ENCODE data around the gene MTHFD2L.
"Not testable (repeated sequence)": the region's sequence is repeated elsewhere in the genome, so short reads cannot be mapped to it uniquely, and the experiment has no call there.

The MTHFD2L gene

DNA sequence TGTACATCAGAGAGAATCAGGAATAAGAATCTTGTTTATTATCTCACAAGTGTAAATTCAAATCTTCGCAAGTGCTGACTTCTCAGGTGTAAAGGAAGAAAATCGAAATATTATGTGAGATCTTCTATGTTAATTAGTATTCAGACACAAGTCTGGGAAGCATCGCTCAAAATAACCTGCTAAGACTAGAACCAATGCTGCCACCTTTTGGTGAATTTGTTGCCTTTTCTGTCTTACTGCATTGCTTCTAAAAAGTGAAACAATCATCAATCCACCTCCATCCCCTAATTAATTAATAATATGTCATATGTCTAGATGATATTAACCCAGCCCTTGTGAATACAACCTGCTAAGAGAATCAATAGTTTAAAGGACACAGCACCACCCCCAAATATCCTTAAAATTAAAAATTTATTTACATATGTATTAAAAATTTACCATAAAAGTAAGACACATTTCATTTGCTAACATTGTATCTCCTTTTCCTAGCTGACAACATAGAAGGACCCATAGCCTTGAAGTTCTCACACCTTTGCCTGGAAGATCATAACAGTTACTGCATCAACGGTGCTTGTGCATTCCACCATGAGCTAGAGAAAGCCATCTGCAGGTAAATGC is 153.9 kb downstream of the MTHFD2L start:
- DNase-seq = peak; percentile 48

DNA sequence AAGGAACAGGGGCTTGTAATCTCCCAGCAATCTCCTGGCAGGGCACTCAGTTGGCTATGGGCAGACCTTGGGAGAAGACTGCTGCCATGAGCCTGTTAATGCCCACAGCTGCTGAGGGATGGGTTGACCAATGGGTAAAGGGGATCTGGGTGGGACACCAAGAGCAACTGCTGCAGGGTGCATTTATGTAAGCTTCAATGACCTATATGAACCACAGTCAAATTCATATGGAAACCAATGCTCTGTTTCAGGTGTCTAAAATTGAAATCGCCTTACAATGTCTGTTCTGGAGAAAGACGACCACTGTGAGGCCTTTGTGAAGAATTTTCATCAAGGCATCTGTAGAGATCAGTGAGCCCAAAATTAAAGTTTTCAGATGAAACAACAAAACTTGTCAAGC is 156.4 kb downstream of the MTHFD2L start:
- no peak for DNase-seq

DNA sequence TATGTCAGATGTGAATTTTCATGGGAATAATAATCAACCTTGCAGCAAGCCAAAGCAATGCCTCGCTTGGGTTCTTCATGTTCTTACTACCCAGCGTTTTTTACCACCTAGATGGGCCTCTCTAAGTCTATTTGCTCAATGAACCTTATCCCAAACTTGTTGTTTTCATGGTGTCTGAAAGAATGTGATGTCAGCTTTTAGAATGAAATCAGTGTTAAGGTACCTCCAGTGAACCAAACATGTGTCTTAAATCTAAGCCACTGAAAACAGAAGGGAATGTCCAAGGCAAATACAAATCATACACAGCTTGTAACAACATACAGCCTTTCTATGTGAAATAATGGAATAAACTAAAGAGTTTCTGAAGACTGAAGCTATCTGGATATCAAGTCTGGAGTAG is 157.0 kb downstream of the MTHFD2L start:
- DNase-seq = no peak

DNA sequence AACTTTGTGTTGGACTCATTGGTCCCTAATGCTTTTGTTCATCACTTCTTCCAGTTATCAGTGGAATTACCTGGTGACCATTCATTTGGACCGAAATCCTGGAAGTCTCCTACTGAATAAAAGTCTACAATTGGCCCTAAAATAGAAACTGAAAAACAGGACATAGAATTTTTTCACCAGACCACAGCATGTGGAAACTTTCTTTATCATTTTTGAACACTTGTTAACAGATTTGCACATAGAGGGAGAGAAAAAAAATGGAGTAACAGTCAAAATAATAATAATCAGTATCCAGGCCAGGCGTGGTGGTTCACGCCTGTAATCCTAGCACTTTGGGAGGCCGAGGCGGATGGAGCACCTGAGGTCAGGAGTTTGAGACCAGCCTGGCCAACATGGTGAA is 157.5 kb downstream of the MTHFD2L start:
- DNase-seq = no peak

DNA sequence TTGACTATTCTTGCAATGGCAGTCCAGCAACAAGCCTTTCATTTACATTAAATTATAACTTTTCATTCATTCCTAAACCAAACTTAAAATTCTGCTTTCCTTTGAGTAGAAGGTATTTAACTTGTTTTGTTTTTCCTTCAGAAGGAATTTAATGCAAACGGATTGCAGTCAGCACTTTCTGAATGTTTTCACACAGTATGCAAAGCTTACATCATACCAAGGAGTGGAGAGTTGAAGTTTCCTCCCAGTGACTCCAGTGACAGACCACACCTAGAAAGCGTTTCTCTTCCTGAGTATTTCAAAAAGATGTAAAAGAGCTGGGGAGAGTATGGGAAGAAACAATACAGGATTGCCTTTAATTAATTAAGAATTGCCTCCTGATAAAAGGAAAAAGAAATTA is 158.5 kb downstream of the MTHFD2L start:
- no peak for DNase-seq

DNA sequence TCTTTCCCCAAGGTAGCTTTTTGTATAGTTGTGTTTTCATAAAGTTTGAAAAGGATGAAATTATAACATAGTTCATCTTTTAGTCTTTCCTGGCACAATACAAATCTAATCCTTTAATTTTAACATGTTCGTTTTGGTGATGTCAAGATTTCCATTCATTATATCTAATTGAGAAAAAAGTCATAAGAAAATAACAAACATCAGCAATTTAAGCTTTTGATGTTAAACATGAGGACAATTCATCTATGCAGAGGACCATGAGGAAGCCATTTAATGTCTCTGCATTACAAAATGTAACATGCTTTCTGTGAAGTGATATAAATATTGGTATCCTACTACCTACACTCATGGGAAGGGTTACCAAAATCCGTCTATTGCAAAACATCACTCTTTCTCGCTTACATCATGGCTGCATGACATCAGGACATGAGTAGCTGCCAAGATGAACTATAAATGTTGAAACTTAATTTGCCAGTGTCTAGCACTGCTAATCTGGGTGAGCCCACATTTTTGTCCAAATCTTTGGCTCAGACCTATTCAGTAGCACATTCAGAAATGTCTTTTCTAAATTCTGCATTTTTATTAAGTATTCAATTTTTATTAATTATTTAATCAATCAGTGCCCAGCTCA is 159.8 kb downstream of the MTHFD2L start:
- DNase-seq = no peak

DNA sequence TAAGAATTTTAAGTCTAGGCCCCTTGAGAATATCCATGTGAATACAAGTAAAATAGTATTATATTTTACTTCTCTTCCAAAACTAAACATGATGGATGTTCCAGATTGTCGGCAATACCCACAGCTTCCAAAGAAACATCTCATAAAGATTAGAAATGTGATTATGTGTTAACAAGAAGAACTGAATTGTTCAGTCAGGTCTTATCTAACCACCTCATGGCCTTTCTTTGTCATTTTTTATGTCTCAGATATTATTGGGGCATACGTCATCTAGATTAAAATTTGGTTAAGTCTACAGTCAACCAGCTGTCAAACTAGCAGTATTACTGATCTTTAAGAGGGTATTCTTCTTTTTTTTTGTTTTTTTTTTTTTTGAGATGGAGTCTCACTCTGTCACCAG is 160.4 kb downstream of the MTHFD2L start:
- no peak for DNase-seq

DNA sequence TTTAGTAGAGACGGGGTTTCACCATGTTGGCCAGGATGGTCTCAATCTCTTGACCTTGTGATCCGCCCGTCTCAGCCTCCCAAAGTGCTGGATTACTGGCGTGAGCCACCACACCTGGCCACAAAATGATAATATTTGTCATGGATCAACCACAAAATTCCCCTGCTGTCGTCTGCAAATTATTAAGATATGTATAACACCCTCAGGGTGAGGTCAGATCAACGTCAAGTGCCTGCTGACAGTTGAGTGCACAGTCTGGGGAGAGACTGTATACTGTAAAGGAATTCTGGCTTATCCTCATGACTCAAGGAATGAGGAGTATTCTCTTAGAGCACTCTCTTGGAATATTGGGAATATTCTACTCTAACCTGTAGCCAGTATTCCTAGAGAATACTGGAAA is 161.6 kb downstream of the MTHFD2L start:
- no peak for DNase-seq

DNA sequence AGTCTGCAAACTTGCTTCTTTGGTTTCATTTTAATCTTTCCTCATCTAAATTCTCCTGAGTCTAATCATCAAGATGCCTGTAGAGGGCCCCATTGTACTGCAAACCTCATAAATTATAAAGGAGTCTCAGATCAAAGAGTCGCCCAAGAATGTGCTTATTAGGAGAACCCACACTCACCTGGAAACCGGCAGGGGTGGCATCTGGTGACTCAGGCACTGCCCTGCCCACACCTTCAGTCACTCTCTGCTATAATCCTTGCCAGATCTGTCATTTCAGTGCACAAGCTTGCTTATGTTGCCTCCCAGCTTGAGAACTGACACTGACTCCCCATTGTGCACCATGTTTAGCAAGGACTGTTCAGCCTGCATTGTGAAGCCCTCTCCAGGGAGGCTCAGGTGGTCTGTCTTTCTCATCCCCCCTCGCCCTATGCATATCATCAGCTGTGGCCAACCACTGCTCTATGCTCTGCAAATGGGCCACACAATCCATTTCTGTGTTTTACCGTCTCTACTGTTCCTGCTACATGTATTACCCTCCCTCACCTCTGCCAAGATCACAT is 162.7 kb downstream of the MTHFD2L start:
- no peak for DNase-seq

DNA sequence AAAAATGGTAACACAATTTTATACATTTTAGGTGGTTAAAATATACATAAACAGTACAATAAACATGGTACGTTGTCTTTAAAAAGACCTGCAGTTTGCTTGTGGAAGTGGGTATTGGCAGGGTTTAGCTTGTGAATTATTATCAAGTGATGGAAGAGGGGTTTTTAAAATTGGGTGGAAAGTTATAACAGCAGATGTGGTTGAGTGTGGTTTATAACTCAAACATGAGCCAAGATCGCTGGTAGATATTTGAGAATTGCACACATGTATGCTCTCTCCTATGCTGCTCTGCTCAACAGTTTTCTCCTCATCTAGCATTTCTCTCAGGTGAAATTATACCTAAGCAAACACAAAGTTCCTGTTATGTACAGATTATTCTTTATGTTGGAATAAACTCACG is 164.4 kb downstream of the MTHFD2L start:
- DNase-seq = no peak

DNA sequence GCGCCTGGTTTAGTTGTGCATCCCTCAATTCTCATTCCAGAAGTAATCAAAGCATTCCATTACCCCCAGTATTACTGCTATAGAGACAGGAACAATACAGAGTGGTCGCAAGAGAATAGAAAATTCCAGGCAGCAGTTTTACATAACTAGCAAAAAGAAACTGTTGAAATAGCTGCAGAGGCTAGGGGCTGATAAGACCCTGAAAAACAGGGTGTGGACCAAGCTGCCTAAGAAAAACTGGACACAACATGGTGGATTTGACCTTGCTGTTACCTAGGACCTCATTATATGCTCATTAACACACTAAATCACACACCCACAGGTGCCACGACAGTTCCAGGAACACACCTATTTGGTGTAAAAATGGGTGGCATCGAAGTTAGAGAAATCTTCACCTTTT is 165.7 kb downstream of the MTHFD2L start:
- DNase-seq = no peak

DNA sequence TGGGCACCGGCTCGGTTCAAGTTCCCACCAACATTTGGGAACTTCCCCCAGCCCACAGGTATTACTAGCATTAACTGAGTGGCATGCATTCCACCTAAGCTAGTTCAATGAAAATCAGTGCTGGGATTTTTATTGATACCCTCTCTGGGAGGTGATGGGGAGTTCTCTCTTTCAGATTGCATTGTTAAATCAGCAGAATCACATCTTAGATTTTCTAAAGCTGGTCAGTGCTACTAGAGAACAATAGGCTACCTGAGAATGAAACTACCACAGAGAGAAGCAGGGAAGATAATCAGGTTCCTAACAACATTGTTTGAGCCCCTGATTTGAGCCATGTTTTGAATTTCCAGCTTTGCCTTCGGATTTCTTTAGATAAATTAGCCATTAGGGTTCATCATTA is 166.3 kb downstream of the MTHFD2L start:
- no peak for DNase-seq

DNA sequence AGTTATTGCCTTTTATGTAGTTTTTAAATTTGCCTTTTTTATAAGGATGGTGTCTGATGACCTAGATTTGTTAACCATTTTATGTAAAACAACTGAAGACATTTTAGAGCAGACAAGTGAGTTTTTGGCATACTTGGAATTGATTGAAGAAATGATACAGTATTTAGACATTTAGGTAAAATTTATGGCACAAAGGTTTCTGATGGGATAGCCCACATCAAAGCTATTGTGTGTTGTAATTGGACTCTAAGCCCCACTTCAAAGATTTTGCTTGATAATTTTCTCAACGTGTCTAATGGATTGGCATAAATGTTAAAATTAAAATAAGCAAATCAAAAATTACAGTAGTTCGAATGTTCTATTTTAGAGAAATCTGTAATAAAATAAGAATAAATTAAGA is 168.0 kb downstream of the MTHFD2L start:
- no peak for DNase-seq

DNA sequence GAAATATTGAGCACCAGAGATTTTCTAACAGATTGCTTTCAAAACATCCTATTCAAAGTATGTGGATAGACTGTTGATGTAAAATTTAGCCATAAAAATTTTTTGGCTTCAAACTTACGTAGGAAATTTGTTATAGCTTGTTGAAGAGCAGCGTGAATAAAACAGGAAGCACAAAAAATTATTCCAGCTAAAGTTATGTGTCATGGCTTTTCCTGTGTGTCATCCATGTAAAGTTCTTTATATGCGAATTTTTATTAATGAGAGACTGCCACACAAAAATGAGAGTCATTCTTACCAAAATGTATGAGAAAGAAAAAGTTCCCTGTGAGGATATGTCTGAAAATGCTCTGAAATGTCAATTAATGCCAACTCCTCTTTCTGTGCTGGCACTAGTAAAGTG is 169.8 kb downstream of the MTHFD2L start:
- DNase-seq = no peak

DNA sequence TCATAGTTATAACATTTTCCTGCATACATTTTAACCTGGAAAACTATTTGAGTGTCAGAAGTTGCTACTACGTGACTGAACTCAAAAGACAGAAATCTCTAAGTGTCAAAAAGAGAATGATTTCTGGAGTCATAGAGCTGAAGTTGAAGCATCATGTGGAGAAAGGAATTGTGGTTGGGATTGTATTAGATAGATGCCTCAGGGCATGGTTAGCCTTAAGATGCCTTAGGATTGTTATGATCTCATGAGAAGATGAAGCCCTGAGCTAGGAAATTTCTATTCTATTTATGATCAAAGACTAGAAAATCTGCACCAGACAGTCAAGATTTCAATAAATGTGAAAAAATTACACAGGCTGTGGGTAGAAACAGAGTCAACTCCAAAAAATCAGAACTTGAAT is 170.6 kb downstream of the MTHFD2L start:
- DNase-seq = no peak

DNA sequence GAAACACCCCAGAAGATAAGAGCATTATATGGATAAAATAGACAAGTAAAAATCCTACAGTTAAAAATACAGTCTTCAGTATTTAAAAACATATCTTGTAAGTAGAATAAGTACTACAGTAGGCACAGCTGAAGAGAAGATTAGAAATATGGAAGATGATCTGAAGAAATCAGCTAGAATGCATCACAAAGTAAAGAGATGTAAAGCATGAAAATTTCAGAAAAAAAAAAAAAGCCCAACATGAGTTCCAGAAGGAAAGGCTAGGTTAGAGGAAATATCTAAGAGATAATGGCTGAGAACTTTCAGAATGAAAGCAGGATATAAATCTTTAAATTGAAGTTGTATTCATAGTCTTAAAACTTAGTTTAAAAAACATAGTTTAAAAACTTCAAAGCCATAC is 171.4 kb downstream of the MTHFD2L start:
- DNase-seq = no peak

DNA sequence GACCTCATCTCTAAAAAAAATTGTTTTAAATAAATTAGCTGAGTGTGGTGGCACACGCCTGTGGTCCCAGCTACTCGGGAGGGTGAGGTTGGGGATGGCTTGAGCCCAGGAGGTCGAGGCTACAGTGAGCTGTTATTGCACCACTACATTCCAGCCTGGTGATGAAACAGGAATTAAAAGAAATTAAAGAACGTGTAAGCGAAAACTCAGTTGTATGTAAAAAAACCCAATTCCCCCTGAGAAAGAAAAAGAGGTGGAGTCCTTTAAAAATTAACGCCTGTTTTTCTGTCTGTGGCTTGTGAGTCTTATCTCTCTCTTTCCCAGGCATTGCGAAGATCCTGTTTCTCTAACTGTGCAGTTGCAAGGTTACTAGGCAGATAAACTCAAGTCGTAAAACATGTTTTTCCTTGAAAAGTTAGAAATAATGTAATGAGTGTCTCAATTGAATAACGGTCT is 172.4 kb downstream of the MTHFD2L start:
- no peak for DNase-seq

DNA sequence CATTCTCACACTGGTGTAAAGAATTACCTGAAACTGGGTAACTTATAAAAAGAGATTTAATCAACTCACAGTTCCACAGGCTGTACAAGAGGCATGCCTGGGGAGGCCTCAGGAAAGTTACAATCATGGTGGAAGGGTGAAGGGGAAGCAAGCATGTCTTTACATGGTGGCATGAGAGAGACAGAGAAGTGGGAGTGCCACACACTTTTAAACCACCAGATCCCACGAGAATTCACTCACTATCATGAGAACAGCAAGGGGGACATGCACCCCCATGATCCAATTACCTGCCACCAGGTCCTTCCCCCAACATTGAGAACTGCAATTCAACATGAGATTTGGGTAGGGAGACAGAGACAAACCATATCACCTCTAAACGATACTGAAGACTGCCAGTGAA is 173.3 kb downstream of the MTHFD2L start:
- DNase-seq = no peak

DNA sequence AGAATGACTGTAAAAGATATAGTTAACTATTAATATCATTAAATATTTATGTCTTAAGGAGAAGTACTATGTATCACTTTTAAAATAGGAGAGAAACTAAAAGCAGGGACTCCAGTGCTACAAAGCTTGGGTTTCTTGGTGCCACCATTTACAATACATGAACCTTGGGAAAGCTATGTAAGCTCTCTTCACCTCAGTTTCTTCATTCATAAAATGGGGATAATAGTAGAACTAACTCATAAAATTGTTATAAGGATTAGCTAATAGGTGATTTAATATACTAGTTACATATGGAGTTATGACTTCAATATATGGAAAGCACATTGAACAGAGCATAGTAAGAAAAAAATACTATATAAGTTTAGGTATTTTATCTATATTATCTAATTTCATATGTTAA is 174.0 kb downstream of the MTHFD2L start:
- DNase-seq = no peak

DNA sequence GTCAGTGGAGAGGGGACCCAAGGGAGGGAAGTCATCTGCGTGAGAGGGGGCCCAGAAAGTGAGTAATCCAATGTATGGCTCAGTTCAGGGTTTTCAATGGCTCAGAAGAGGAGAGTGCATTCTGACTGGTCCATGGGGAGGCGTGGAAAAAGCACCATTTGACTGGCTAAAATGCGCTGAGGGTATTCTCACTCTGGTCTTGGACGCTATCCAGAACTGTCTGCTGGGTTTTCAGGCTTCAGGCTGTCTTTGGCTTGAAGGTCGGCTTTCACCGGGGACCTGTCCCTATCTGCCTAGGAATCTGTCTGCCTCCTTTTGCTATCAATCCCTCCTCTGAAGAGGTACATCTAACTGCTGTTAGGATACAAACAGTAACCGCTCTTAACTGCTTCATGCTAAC is 176.7 kb downstream of the MTHFD2L start:
- no peak for DNase-seq

DNA sequence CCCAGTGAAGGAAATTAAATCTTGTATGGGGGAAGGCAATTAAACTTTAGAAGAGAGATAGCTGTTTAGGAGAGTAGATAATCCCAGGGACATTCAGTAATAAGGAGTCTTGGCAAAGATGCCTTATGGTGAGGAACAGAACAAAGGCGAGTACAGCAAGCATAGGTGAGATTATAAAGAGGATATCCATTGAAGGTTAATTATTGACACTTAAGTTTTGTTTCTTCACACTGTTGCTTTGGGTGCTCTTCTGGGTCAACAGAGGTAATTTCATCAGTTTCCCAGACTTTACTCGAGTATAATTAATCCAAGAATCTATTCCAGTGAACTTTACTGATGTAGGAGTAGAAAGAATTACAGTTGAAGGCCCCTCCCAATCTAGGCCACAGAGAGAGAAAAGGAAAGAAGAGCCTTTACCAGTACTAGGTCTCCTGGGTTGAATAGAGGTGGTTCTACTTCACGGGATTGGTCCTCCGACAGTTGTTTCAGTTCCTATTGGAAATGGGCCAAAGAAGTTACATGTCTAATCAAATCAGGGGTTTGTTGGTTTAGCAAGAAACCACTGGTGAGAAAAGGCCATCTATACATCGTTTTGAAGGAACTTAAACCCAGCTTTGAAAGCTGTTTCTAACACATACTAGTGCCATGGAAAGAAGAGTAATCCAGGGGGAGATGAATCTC is 177.6 kb downstream of the MTHFD2L start:
- DNase-seq = no peak

DNA sequence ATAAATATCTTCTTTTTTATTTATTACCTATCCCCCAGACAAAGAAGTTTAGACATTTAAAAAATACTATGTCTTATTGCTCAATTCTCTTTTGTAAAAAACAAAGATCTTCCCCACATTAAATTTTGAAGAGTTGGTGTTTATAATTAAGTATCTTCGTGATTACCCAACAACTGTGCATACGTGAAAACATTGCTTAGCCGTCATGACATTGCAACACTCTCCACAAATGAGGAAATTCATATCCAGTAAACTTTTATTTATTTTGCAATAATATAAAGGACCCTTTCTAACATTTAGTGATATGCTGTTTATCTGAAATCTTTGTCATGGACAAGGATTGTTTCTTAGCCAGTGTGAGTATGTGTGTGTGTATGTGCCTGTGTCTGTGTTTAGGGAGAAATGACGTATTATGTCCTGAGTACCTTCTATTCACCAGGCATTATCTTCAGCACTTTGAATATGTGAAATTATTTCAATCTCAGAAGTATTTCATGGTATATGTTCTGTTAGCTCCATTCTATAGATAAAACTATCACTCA is 180.9 kb downstream of the MTHFD2L start:
- no peak for DNase-seq

DNA sequence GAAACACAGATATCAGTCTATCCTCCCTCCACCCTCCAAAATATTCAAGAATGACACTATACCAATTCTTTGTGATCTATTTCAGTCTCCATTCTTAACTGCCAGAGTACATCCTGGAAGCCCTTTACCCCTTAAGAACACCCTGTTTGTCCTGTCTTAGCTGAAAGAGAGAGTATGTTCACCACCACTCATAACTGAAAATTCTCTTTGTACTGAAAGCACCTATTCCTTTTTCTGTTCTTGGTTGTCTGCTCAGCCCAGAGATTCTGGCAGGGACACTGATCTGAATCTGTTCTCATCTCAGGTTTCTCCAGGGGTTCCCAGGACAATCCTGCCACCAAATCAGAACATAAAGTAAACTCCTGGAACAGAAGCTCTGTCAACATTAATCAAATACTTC is 181.6 kb downstream of the MTHFD2L start:
- no peak for DNase-seq

DNA sequence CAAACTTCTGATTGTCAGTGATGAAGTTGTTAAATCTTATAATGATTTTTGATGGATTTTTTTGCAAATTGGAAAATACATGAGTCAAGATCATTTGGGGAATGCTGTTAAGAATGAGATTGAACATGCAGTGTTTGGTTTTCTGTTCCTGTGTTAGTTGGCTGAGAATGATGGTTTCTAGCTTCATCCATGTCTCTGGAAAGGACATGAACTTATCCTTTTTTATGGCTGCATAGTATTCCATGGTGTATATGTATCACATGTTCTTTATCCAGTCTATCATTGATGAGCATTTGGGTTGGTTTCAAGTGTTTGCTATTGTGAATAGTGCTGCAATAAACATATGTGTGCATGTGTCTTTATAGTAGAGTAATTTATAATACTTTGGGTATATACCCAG is 182.5 kb downstream of the MTHFD2L start:
- DNase-seq = not testable (repeated sequence)

Data from KG1 (cell line).